K562 (cell line): ENCODE results near the gene ZNF667. TPM values are rescaled to one million over a fixed set of nuclear protein-coding genes. Genes with fewer than 3 reads are reported as not detected.
A peak's percentile ranks its signal among the peaks of the same experiment; 100 is the strongest.

Experiments
- ARID3A ChIP-seq: IDR thresholded peaks from 2 replicates; pipeline ENCODE4 v1.6.1; 2012; ENCODE audit warnings: low read depth, low read length, improper control_type of control experiment, borderline replicate concordance
- BRCA1 ChIP-seq, 2 experiments: fragments of 450-650 bp in 1 of 2; sonication (generic) in 1 of 2; formaldehyde crosslinking in 1 of 2; IDR thresholded peaks; 2 replicates each; pipeline versions ENCODE4 v1.5.0 to v1.6.1; 2017 to 2020; ENCODE audit warnings: mild to moderate bottlenecking in 1 of 2, missing genetic modification reagents in 1 of 2
- BRD9 ChIP-seq: fragments of 450-650 bp; IDR thresholded peaks from 2 replicates; pipeline ENCODE4 v1.6.1; 2018; ENCODE audit warnings: low read depth; ENCODE audit not compliant: partially characterized antibody
- CBFA2T3 ChIP-seq: fragments of 450-650 bp; IDR thresholded peaks from 2 replicates; pipeline ENCODE4 v1.6.1; 2017
- FOXA1 ChIP-seq: fragments of 450-650 bp; IDR thresholded peaks from 2 replicates; pipeline ENCODE4 v1.6.1; 2016; ENCODE audit warnings: mild to moderate bottlenecking, borderline replicate concordance
- IFI16 ChIP-seq: fragments of 250-450 bp; sonication (Bioruptor Pico); IDR thresholded peaks from 2 replicates; pipeline ENCODE4 v2.1.2; 2022; ENCODE audit warnings: mild to moderate bottlenecking, inconsistent platforms
- KAT2B ChIP-seq: IDR thresholded peaks from one replicate; pipeline ENCODE4 v1.6.1; 2012; ENCODE audit warnings: low read depth, mild to moderate bottlenecking, control low read depth, inconsistent platforms, low read length, moderate library complexity
- KLF16 ChIP-seq: IDR thresholded peaks from 2 replicates; pipeline ENCODE4 v1.6.1; 2016; ENCODE audit warnings: antibody characterized with exemption
- MLLT1 ChIP-seq, 2 experiments: fragments of 450-650 bp; IDR thresholded peaks; 2 replicates each; pipeline ENCODE4 v1.6.1; 2016
- NFIC ChIP-seq: fragments of 450-650 bp; IDR thresholded peaks from 2 replicates; pipeline ENCODE4 v1.6.1; 2017; ENCODE audit warnings: mild to moderate bottlenecking, inconsistent platforms
- PCBP1 ChIP-seq: fragments of 200-400 bp; formaldehyde crosslinking; IDR thresholded peaks from 2 replicates; pipeline ENCODE4 v1.6.1; 2018; ENCODE audit warnings: mild to moderate bottlenecking, low read depth, low read length; ENCODE audit not compliant: poor library complexity, severe bottlenecking
- PHF20 ChIP-seq: fragments of 450-650 bp; IDR thresholded peaks from 2 replicates; pipeline ENCODE4 v1.6.1; 2018; ENCODE audit not compliant: partially characterized antibody
- POLR2A ChIP-seq: fragments of 450-650 bp; conservative IDR thresholded peaks from 2 replicates; pipeline ENCODE4 v1.6.1; 2016
- POLR2G ChIP-seq: fragments of 200-400 bp; formaldehyde crosslinking; IDR thresholded peaks from 2 replicates; pipeline ENCODE4 v1.6.1; 2017; ENCODE audit warnings: low read depth, mild to moderate bottlenecking, antibody characterized with exemption, low read length, moderate library complexity
- SAFB ChIP-seq: fragments of 200-400 bp; formaldehyde crosslinking; IDR thresholded peaks from 2 replicates; pipeline ENCODE4 v1.6.1; 2017; ENCODE audit warnings: low read depth, low read length, borderline replicate concordance
- ZNF668 ChIP-seq: fragments of 250-450 bp; sonication (Bioruptor Pico); IDR thresholded peaks from 2 replicates; pipeline ENCODE4 v1.8.0; 2022; ENCODE audit warnings: mild to moderate bottlenecking, inconsistent platforms
- polyA plus RNA-seq, 8 experiments: library from polyadenylated mRNA; depleted of rRNA in 4 of 8; stranded (reverse) in 5 of 8; unstranded in 3 of 8; fragments of >200 nt; fragmentation: Nextera tagmentation in 2 of 8; fragmentation: Illumina TruSeq in 1 of 8; extraction: Ambion mirVana in 2 of 8; extraction: Trizol in 1 of 8; gene quantifications; 2 replicates each; pipeline versions ENCODE4 v1.2.1 to v1.2.3, GENCODE V29; 2011 to 2014; ENCODE audit warnings: inconsistent platforms in 1 of 8, missing spikeins in 1 of 8
- total RNA-seq, 7 experiments: library from RNA; depleted of rRNA in 6 of 7; stranded (reverse); fragments of >200 nt in 6 of 7; fragmentation: Illumina TruSeq in 2 of 7; extraction: Trizol in 2 of 7; gene quantifications; 2 replicates each; pipeline versions ENCODE4 v1.2.1 to v1.2.3, GENCODE V29; 2011 to 2021; ENCODE audit warnings: low replicate concordance in 1 of 7
- TF ChIP-seq, protein P1 (sequence below): fragments of 450-650 bp; IDR thresholded peaks from 2 replicates; pipeline ENCODE4 v1.6.1; 2018; ENCODE audit warnings: mild to moderate bottlenecking, low read depth; ENCODE audit not compliant: partially characterized antibody
- TF ChIP-seq, protein P2 (sequence below), 3 experiments: fragments of 200-800 bp in 1 of 3; sonication (Bioruptor generic) in 1 of 3; sonication (generic) in 1 of 3; formaldehyde crosslinking in 1 of 3; IDR thresholded peaks; 2 replicates each; pipeline versions ENCODE4 v1.6.1 to v1.8.0; 2016 to 2022; ENCODE audit warnings: mild to moderate bottlenecking in 2 of 3, missing compliant biosample characterization in 2 of 3, missing genetic modification characterization in 2 of 3, missing genetic modification reagents in 1 of 3
- TF ChIP-seq, protein P3 (sequence below): sonication (generic); formaldehyde crosslinking; IDR thresholded peaks from 2 replicates; pipeline ENCODE4 v1.8.1; 2023; ENCODE audit warnings: mild to moderate bottlenecking, missing genetic modification reagents

The ZNF667 gene
- total and polyA plus RNA-seq, 9 of the 15 experiments (the other 6 are each of a cell fraction or from before 2014, with no cell fraction given): not detected

- no peak for TF ChIP-seq KLF16
- no peak for TF ChIP-seq BRD9
- TF ChIP-seq, protein P1, sequence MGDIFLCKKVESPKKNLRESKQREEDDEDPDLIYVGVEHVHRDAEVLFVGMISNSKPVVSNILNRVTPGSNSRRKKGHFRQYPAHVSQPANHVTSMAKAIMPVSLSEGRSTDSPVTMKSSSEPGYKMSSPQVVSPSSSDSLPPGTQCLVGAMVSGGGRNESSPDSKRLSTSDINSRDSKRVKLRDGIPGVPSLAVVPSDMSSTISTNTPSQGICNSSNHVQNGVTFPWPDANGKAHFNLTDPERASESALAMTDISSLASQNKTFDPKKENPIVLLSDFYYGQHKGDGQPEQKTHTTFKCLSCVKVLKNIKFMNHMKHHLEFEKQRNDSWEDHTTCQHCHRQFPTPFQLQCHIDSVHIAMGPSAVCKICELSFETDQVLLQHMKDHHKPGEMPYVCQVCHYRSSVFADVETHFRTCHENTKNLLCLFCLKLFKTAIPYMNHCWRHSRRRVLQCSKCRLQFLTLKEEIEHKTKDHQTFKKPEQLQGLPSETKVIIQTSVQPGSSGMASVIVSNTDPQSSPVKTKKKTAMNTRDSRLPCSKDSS: no peak
- TF ChIP-seq, protein P2, sequence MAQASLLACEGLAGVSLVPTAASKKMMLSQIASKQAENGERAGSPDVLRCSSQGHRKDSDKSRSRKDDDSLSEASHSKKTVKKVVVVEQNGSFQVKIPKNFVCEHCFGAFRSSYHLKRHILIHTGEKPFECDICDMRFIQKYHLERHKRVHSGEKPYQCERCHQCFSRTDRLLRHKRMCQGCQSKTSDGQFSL (CRISPR knock-in tag; IDR thresholded peaks at IDR 0.05): peak; percentile 92; the same call in 1 of the 2 replicates
- TF ChIP-seq, protein P2 (tag; IDR thresholded peaks at IDR 0.05): no peak
- TF ChIP-seq POLR2G: peak; percentile 86
- TF ChIP-seq BRCA1 (IDR thresholded peaks at IDR 0.05): no peak
- TF ChIP-seq BRCA1 (CRISPR knock-in tag; IDR thresholded peaks at IDR 0.05): no peak
- TF ChIP-seq, protein P3, sequence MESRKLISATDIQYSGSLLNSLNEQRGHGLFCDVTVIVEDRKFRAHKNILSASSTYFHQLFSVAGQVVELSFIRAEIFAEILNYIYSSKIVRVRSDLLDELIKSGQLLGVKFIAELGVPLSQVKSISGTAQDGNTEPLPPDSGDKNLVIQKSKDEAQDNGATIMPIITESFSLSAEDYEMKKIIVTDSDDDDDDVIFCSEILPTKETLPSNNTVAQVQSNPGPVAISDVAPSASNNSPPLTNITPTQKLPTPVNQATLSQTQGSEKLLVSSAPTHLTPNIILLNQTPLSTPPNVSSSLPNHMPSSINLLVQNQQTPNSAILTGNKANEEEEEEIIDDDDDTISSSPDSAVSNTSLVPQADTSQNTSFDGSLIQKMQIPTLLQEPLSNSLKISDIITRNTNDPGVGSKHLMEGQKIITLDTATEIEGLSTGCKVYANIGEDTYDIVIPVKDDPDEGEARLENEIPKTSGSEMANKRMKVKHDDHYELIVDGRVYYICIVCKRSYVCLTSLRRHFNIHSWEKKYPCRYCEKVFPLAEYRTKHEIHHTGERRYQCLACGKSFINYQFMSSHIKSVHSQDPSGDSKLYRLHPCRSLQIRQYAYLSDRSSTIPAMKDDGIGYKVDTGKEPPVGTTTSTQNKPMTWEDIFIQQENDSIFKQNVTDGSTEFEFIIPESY: no peak; the same call in 1 of the 2 replicates
- no peak for TF ChIP-seq IFI16 (CRISPR knock-in tag)
- TF ChIP-seq MLLT1 (IDR thresholded peaks at IDR 0.05): peak in 1 of 2 experiments; percentile 82; a peak in 2 of 4 replicates
- peak; percentile 86 for TF ChIP-seq PHF20
- TF ChIP-seq POLR2A: peak; percentile 69
- TF ChIP-seq NFIC: peak; percentile 67
- no peak for TF ChIP-seq CBFA2T3
- TF ChIP-seq FOXA1: no peak
- no peak for TF ChIP-seq ZNF668 (CRISPR knock-in tag)
- TF ChIP-seq ARID3A: no peak
- TF ChIP-seq KAT2B: no peak
- TF ChIP-seq PCBP1: peak; percentile 49
- TF ChIP-seq SAFB: no peak
These were observed 73.1 kb downstream of the ZNF667 start, which contains the start of gene ZNF583 (continued) for GRCh38 chr19:56403764-56404704.
